Measurements from ENCODE around the gene PPP1R3E.

DNA sequence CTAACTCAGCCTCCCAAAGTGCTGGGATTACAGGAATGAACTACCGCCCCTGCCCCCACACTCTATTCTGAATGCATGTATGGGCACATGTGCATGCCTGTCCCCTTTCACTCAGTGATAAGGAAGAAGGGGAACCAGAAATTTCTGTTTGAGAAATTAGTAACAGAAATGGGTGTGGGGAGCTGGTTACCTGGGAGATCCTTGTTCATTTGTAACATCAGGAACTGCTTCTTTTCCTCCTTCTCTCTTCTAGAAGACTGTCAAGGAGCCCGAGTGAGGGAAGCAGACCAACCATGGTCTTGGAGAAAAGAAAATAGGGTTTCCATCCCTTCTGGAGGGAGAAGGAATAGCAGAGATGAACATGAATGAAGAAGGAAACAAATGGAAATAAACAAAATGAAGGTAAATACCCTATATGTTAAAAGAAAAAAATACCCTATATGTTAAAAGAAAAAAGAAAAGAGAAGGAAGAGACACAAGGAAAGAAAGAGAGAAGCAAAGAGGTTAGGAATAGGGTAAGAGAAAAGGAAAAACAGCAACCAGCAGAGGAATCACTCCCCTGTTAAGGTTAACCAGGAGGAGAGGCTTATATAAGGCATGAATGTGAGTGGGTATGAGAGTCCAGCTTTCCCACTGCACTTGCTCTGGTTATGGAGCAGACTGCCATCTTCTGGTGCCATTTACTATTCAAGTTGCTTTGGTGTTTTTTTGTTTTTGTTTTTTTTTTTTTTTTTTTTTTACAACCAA lies 3.3 kb downstream of the PPP1R3E start:
- no peak for TF ChIP-seq NFIC (IDR thresholded peaks at IDR 0.05)
- no peak for TF ChIP-seq YY1 (IDR thresholded peaks at IDR 0.05; ENCODE audit: low read depth)
- no peak for TF ChIP-seq TCF12 (IDR thresholded peaks at IDR 0.05; ENCODE audit: low read depth)
- TF ChIP-seq, protein P1, sequence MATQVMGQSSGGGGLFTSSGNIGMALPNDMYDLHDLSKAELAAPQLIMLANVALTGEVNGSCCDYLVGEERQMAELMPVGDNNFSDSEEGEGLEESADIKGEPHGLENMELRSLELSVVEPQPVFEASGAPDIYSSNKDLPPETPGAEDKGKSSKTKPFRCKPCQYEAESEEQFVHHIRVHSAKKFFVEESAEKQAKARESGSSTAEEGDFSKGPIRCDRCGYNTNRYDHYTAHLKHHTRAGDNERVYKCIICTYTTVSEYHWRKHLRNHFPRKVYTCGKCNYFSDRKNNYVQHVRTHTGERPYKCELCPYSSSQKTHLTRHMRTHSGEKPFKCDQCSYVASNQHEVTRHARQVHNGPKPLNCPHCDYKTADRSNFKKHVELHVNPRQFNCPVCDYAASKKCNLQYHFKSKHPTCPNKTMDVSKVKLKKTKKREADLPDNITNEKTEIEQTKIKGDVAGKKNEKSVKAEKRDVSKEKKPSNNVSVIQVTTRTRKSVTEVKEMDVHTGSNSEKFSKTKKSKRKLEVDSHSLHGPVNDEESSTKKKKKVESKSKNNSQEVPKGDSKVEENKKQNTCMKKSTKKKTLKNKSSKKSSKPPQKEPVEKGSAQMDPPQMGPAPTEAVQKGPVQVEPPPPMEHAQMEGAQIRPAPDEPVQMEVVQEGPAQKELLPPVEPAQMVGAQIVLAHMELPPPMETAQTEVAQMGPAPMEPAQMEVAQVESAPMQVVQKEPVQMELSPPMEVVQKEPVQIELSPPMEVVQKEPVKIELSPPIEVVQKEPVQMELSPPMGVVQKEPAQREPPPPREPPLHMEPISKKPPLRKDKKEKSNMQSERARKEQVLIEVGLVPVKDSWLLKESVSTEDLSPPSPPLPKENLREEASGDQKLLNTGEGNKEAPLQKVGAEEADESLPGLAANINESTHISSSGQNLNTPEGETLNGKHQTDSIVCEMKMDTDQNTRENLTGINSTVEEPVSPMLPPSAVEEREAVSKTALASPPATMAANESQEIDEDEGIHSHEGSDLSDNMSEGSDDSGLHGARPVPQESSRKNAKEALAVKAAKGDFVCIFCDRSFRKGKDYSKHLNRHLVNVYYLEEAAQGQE (IDR thresholded peaks at IDR 0.05; ENCODE audit: low read depth) = no peak
- TF ChIP-seq, protein P2, sequence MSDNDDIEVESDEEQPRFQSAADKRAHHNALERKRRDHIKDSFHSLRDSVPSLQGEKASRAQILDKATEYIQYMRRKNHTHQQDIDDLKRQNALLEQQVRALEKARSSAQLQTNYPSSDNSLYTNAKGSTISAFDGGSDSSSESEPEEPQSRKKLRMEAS (IDR thresholded peaks at IDR 0.05) = no peak
- TF ChIP-seq ZBTB7A (IDR thresholded peaks at IDR 0.05; ENCODE audit: low read depth) = no peak
